Fibroblast of villous mesenchyme (primary cell): ENCODE measurements around the gene CLIP3. TPM values are rescaled to one million over a fixed set of nuclear protein-coding genes. Genes with fewer than 3 reads are reported as not detected.

Source experiments
- DNase-seq: peaks from one replicate; pipeline ENCODE4 v3.0.0-alpha.2; 2010; ENCODE audit warnings: low read depth
- H3K4me3 ChIP-seq: 2 replicates; pipeline ENCODE4 v1.5.1; 2011; ENCODE audit warnings: low read depth, mild to moderate bottlenecking, low read length
- CTCF ChIP-seq: IDR thresholded peaks from 2 replicates; pipeline ENCODE4 v1.5.1; 2012; ENCODE audit warnings: low read depth, mild to moderate bottlenecking, low read length; ENCODE audit not compliant: insufficient read depth
- total RNA-seq: library from RNA; depleted of rRNA; stranded (reverse); fragments of >200 nt; gene quantifications from 2 replicates; pipeline ENCODE4 v1.2.3, GENCODE V29; 2012

The CLIP3 gene
- total RNA-seq, 1 donor = 17.3 TPM

GRCh38 chr19:36006955-36007354 lies 25.7 kb downstream of the CLIP3 start:
- DNase-seq = no peak
- H3K4me3 ChIP-seq = no peak overlapping the region
- no peak for TF ChIP-seq CTCF

- TF ChIP-seq CTCF = no peak
- H3K4me3 ChIP-seq = no peak overlapping the region
- DNase-seq = no peak
These were observed 29.4 kb downstream of the CLIP3 start for GRCh38 chr19:36003284-36003683.

GRCh38 chr19:36001605-36002004 lies 31.1 kb downstream of the CLIP3 start:
- no peak for TF ChIP-seq CTCF
- no peak for DNase-seq
- H3K4me3 ChIP-seq = no peak overlapping the region

- H3K4me3 ChIP-seq = no peak overlapping the region
- TF ChIP-seq CTCF = no peak
- DNase-seq = no peak
These were observed 35.9 kb downstream of the CLIP3 start for GRCh38 chr19:35996777-35997176.

GRCh38 chr19:35995048-35995993 lies 37.4 kb downstream of the CLIP3 start, which contains the start of gene SDHAF1:
SDHAF1 (plus strand) TSS chr19:35995188; CDS start chr19:35995275, 87 bp downstream.
- no peak for TF ChIP-seq CTCF
- H3K4me3 ChIP-seq = peak within 1 kb of the TSS; percentile 61
- peak; percentile 94 for DNase-seq

GRCh38 chr19:35993923-35994598 lies 38.6 kb downstream of the CLIP3 start:
- no peak for DNase-seq
- peak overlapping the region; percentile 61 for H3K4me3 ChIP-seq
- TF ChIP-seq CTCF = peak; percentile 3
